GM12891 (cell line): ENCODE results near the gene SIK2.

Source experiments
- POLR2A ChIP-seq: IDR thresholded peaks from 2 replicates; pipeline ENCODE4 v1.6.1; 2011; ENCODE audit warnings: low read depth, low read length, control low read depth
- POLR2AphosphoS5 ChIP-seq: IDR thresholded peaks from 2 replicates; pipeline ENCODE4 v1.6.1; 2011; ENCODE audit warnings: low read depth, low read length, control low read depth

- TF ChIP-seq POLR2A = no peak
- TF ChIP-seq POLR2AphosphoS5 = no peak
Observed at GRCh38 chr11:111727431-111727830, 125.2 kb downstream of the SIK2 start.
